B cell (primary cell): ENCODE data around the gene STK40. TPM values are rescaled to one million over a fixed set of nuclear protein-coding genes. Genes with fewer than 3 reads are reported as not detected.

Experiments used
- ATAC-seq: fragments of 200-7000 bp; cut with Tn5 transposase; one replicate; pipeline ENCODE4 v1.10.0; 2021; ENCODE audit warnings: low read depth, mild to moderate bottlenecking, moderate number of reproducible peaks, moderate library complexity
- CTCF ChIA-PET: fragments of 350-600 bp; sonication (Branson Sonifier 250); formaldehyde crosslinking; loops from one replicate; lab custom pipeline; 2021; ENCODE audit warnings: antibody characterized with exemption, inconsistent platforms; lab: Charles Lee
- POLR2A ChIA-PET: fragments of 350-600 bp; sonication (Branson Sonifier 250); formaldehyde crosslinking; loops from one replicate; lab custom pipeline; 2021; ENCODE audit warnings: antibody characterized with exemption; lab: Charles Lee
- DNase-seq: peaks from one replicate; pipeline ENCODE4 v3.0.0; 2013
- H2AFZ ChIP-seq: 2 replicates; pipeline ENCODE4 v1.6.1; 2012; ENCODE audit warnings: mild to moderate bottlenecking, low read depth, low read length; ENCODE audit not compliant: insufficient read depth, poor library complexity, severe bottlenecking
- H3K27ac ChIP-seq, 2 donors: 1 replicate in 1 of 2; 2 replicates in 1 of 2; pipeline ENCODE4 v1.5.1; 2012 to 2013; ENCODE audit warnings: low read length in 2 of 2, mild to moderate bottlenecking in 2 of 2, moderate library complexity in 1 of 2
- H3K27me3 ChIP-seq, 4 experiments: fragments of 200-600 bp in 1 of 4; sonication (generic) in 1 of 4; replicated peaks in 1 of 4; 1 replicate in 2 of 4; 2 replicates in 2 of 4; pipeline versions ENCODE4 v1.6.1 to v1.7.0; 2013 to 2016; ENCODE audit warnings: low read length in 3 of 4, mild to moderate bottlenecking in 2 of 4, mixed read lengths in 1 of 4, moderate library complexity in 1 of 4; ENCODE audit not compliant: insufficient read depth in 4 of 4, control insufficient read depth in 3 of 4; ENCODE audit errors: control extremely low read depth in 1 of 4
- H3K36me3 ChIP-seq, 2 experiments: replicated peaks in 1 of 2; 1 replicate in 1 of 2; 2 replicates in 1 of 2; pipeline versions ENCODE4 v1.6.1 to v1.7.1; 2013; ENCODE audit warnings: low read length in 1 of 2; ENCODE audit not compliant: insufficient read depth in 2 of 2, control insufficient read depth in 1 of 2; ENCODE audit errors: control extremely low read depth in 1 of 2, extremely low read depth in 1 of 2
- H3K4me1 ChIP-seq, 2 donors: fragments of 200-600 bp in 1 of 2; sonication (generic) in 1 of 2; 1 replicate in 1 of 2; 2 replicates in 1 of 2; pipeline versions ENCODE4 v1.5.1 to v1.6.1; 2013 to 2017; ENCODE audit warnings: low read length in 2 of 2; ENCODE audit not compliant: control insufficient read depth in 2 of 2, insufficient read depth in 2 of 2
- H3K4me2 ChIP-seq: replicated peaks from 2 replicates; pipeline ENCODE3; 2012; ENCODE audit warnings: mild to moderate bottlenecking, low read depth, low read length; ENCODE audit not compliant: poor library complexity, severe bottlenecking
- H3K4me3 ChIP-seq, 5 experiments: fragments of 200-600 bp in 1 of 5; sonication (generic) in 1 of 5; 1 replicate in 3 of 5; 2 replicates in 2 of 5; pipeline versions ENCODE4 v1.5.1 to v1.7.0; 2011 to 2016; ENCODE audit warnings: low read length in 4 of 5, mild to moderate bottlenecking in 4 of 5, low read depth in 2 of 5, control low read depth in 1 of 5, moderate library complexity in 1 of 5; ENCODE audit not compliant: insufficient read depth in 1 of 5; ENCODE audit errors: control extremely low read depth in 1 of 5, extremely low read depth in 1 of 5
- H3K79me2 ChIP-seq: fragments of 200-600 bp; sonication (generic); one replicate; pipeline ENCODE4 v1.6.0; 2016; ENCODE audit warnings: low read length; ENCODE audit not compliant: control insufficient read depth, insufficient read depth
- H3K9ac ChIP-seq: fragments of 200-600 bp; sonication (generic); 2 replicates; pipeline ENCODE4 v1.6.1; 2017; ENCODE audit warnings: mild to moderate bottlenecking, low read length, moderate library complexity
- H3K9me3 ChIP-seq, 3 donors: one replicate each; pipeline versions ENCODE4 v1.6.1 to v1.7.1; 2013; ENCODE audit warnings: low read length in 2 of 3; ENCODE audit not compliant: control insufficient read depth in 2 of 3, insufficient read depth in 1 of 3; ENCODE audit errors: control extremely low read depth in 1 of 3
- H4K20me1 ChIP-seq: 2 replicates; pipeline ENCODE4 v1.6.0; 2012; ENCODE audit warnings: mild to moderate bottlenecking, low read length; ENCODE audit not compliant: insufficient read depth, control insufficient read depth, poor library complexity, severe bottlenecking
- H3K27ac Mint-ChIP-seq: one replicate; pipeline ENCODE4 v1.8.0; 2021; ENCODE audit warnings: mixed read lengths
- H3K27me3 Mint-ChIP-seq: one replicate; pipeline ENCODE4 v1.8.0; 2021; ENCODE audit warnings: mixed read lengths
- H3K4me1 Mint-ChIP-seq: one replicate; pipeline ENCODE4 v1.8.0; 2021; ENCODE audit warnings: mixed read lengths
- H3K4me3 Mint-ChIP-seq: one replicate; pipeline ENCODE4 v1.8.0; 2021; ENCODE audit warnings: mixed read lengths
- H3K9me3 Mint-ChIP-seq: one replicate; pipeline ENCODE4 v1.8.0; 2022; ENCODE audit warnings: mixed read lengths; ENCODE audit not compliant: insufficient read depth
- EZH2 ChIP-seq: IDR thresholded peaks from 2 replicates; pipeline ENCODE4 v1.6.1; 2012; ENCODE audit warnings: borderline replicate concordance, low read depth, mild to moderate bottlenecking, moderate library complexity, low read length; ENCODE audit not compliant: insufficient read depth, poor library complexity, severe bottlenecking
- WGBS: methylation state at CpG from one replicate; pipeline ENCODE4 v1.1.5; 2013; ENCODE audit warnings: missing lambda C conversion rate; ENCODE audit not compliant: insufficient coverage; 5-methylcytosine and 5-hydroxymethylcytosine counted together
- intact Hi-C: fragments of 100-400 bp; cut with micrococcal nuclease; formaldehyde crosslinking; loops from one replicate; pipeline ENCODE4 v1.10.0; 2022
- polyA plus RNA-seq: library from polyadenylated mRNA; depleted of rRNA; stranded (reverse); fragments of >200 nt; gene quantifications from 2 replicates; pipeline ENCODE4 v1.2.3, GENCODE V29; 2012
- total RNA-seq, 2 donors: library from RNA; stranded (reverse); fragments of 120-200 nt in 1 of 2; gene quantifications; 1 replicate in 1 of 2; 2 replicates in 1 of 2; pipeline versions ENCODE4 v1.2.3 to v1.2.4, GENCODE V29; 2013 to 2022
- TF ChIP-seq, protein P1 (sequence below): fragments of 200-600 bp; IDR thresholded peaks from one replicate; pipeline ENCODE4 v1.8.0; 2022; ENCODE audit warnings: antibody characterized with exemption, mild to moderate bottlenecking

The STK40 gene
- total and polyA plus RNA-seq, 2 donors (not counting 1 experiment from before 2014, with no cell fraction given): 53.1 to 69.1 TPM

DNA sequence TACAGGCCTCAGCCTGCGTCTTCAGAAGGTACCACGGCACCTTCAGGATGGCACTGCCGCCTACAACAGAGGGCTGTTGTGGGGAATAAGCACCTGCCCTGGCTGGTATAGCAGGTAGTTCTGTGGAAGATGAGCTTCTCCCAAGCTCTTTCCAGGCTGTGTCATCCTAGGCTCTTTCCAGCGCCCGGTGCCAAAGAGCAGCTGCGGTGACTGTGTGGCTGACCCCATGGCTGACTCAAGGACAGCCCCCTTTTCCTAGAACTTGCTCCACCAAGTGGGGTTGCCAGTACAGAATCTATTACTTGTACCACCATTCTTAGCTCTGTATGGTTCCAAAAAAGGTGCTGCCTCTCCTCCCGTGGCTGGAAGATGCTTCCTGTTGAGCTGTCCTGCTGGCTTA, 40.4 kb downstream of the STK40 start:
- peaks cover 4 to 78% of the 10 kb centered on the region in 2 experiments for H3K36me3 ChIP-seq
- CTCF ChIA-PET: interaction anchor here (0.6 to 6.0 kb wide), 8 partner anchors 14 to 1515 kb away, joined by 3 to 98 read pairs (median 3); no protein-coding TSS in a partner anchor
- 96% methylated on average over 7 of the region's 7 CpGs for WGBS

DNA sequence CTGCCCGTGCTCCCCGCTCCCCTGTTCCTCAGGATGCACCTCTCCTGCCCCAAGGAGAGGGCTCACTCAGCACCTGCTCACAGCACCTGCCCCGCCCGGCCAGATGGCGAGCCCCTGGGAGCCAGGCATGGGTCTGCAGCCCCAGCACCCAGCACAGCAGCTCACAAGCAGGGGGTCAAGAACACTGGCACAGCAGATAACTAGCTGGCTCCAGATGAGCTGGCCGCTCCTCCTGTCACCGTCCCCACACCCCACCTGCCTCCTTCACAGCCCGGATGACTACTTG, 41.4 kb downstream of the STK40 start:
- Histone ChIP-seq H3K4me3 (no peak overlapping the region), H3K27me3 (no peaks in the 10 kb centered on the region), H4K20me1 (peaks cover 15% of the 10 kb centered on the region), H3K4me2 (no peak overlapping the region), H3K9me3 (no peaks in the 10 kb centered on the region), H3K36me3 (peaks cover 4 to 81% of the 10 kb centered on the region in 2 experiments), H3K27ac (no peak overlapping the region), H2AFZ (no peak overlapping the region), H3K4me1 (peaks cover 3% of the 10 kb centered on the region in 2 donors), H3K9ac (no peak overlapping the region), H3K79me2 (no peaks in the 10 kb centered on the region)
- H3K27me3 Mint-ChIP-seq: no peaks in the 10 kb centered on the region
- H3K4me1 Mint-ChIP-seq: peaks cover 7% of the 10 kb centered on the region
- intact Hi-C loops: no loop called here
- ATAC-seq (no peak), DNase-seq (no peak)
- CTCF ChIA-PET: interaction anchor here (0.5 to 6.0 kb wide), 6 partner anchors 24 to 80 kb away, joined by 3 to 98 read pairs (median 3); no protein-coding TSS in a partner anchor
- H3K4me3 Mint-ChIP-seq: no peak overlapping the region
- WGBS: 96% methylated on average over 7 of the region's 8 CpGs
- TF ChIP-seq, protein P1, sequence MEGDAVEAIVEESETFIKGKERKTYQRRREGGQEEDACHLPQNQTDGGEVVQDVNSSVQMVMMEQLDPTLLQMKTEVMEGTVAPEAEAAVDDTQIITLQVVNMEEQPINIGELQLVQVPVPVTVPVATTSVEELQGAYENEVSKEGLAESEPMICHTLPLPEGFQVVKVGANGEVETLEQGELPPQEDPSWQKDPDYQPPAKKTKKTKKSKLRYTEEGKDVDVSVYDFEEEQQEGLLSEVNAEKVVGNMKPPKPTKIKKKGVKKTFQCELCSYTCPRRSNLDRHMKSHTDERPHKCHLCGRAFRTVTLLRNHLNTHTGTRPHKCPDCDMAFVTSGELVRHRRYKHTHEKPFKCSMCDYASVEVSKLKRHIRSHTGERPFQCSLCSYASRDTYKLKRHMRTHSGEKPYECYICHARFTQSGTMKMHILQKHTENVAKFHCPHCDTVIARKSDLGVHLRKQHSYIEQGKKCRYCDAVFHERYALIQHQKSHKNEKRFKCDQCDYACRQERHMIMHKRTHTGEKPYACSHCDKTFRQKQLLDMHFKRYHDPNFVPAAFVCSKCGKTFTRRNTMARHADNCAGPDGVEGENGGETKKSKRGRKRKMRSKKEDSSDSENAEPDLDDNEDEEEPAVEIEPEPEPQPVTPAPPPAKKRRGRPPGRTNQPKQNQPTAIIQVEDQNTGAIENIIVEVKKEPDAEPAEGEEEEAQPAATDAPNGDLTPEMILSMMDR: no peak
- no peak for TF ChIP-seq EZH2
- POLR2A ChIA-PET: no interaction called here
- no peaks in the 10 kb centered on the region for H3K9me3 Mint-ChIP-seq
- no peak overlapping the region for H3K27ac Mint-ChIP-seq

More for the DNA sequence above, 40.4 kb downstream of the STK40 start:
- Histone ChIP-seq H4K20me1 (peaks cover 7% of the 10 kb centered on the region), H3K4me3 (no peak overlapping the region), H3K4me1 (peaks cover 3 to 13% of the 10 kb centered on the region in 2 donors), H3K9ac (no peak overlapping the region), H3K27ac (no peak overlapping the region), H3K79me2 (no peaks in the 10 kb centered on the region), H3K9me3 (no peaks in the 10 kb centered on the region), H2AFZ (no peak overlapping the region), H3K4me2 (no peak overlapping the region), H3K27me3 (no peaks in the 10 kb centered on the region)
- ATAC-seq (no peak), DNase-seq (no peak)
- H3K9me3 Mint-ChIP-seq: no peaks in the 10 kb centered on the region
- no peak overlapping the region for H3K27ac Mint-ChIP-seq
- no peaks in the 10 kb centered on the region for H3K27me3 Mint-ChIP-seq
- peaks cover 6% of the 10 kb centered on the region for H3K4me1 Mint-ChIP-seq
- POLR2A ChIA-PET: interaction anchor here (1.0 kb wide), 1 partner anchor 23 kb away, joined by 3 read pairs; no protein-coding TSS in a partner anchor
- TF ChIP-seq EZH2: no peak
- TF ChIP-seq, protein P1: no peak
- no peak overlapping the region for H3K4me3 Mint-ChIP-seq
- intact Hi-C loops: no loop called here
